D721Med (cell line): ENCODE results near the gene MTMR3.

Experiments used
- DNase-seq: peaks from one replicate; pipeline ENCODE4 v3.0.0; 2011; ENCODE audit warnings: low spot score; ENCODE audit not compliant: insufficient read length
- FAIRE-seq: peaks from 2 replicates; lab custom pipeline; 2011; peaks lifted over from hg19 to GRCh38; lab: Jason Lieb, UNC
- TF ChIP-seq, protein P1 (sequence below): IDR thresholded peaks from 2 replicates; pipeline ENCODE4 v1.5.1; 2012; ENCODE audit warnings: mild to moderate bottlenecking, control low read depth; ENCODE audit not compliant: insufficient read depth; ENCODE audit errors: missing control alignments

MTMR3 gene

DNA sequence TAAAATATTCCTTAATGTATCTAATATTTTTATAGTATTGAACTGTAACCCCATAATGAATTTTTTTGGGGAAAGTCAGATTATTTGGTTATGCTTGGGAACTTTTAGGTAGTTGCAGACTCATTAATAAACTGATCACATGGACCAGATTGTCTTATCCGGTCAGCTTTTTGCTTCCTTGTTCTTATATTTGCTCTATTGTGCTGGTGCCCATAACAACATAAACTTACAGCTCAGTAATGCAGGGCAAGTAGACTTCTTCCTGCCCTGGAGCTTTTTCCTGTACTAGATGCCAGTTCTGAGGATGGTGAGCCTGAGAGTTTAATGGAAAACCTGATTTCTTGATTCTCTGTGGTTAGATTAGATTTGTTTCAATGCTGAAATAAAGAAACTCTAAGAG, 53.2 kb downstream of the MTMR3 start:
- TF ChIP-seq, protein P1, sequence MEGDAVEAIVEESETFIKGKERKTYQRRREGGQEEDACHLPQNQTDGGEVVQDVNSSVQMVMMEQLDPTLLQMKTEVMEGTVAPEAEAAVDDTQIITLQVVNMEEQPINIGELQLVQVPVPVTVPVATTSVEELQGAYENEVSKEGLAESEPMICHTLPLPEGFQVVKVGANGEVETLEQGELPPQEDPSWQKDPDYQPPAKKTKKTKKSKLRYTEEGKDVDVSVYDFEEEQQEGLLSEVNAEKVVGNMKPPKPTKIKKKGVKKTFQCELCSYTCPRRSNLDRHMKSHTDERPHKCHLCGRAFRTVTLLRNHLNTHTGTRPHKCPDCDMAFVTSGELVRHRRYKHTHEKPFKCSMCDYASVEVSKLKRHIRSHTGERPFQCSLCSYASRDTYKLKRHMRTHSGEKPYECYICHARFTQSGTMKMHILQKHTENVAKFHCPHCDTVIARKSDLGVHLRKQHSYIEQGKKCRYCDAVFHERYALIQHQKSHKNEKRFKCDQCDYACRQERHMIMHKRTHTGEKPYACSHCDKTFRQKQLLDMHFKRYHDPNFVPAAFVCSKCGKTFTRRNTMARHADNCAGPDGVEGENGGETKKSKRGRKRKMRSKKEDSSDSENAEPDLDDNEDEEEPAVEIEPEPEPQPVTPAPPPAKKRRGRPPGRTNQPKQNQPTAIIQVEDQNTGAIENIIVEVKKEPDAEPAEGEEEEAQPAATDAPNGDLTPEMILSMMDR: no peak
- no peak for DNase-seq
- no peak for FAIRE-seq

- FAIRE-seq: no peak
- TF ChIP-seq, protein P1: no peak
- no peak for DNase-seq
These were observed 55.1 kb downstream of the MTMR3 start for GRCh38 chr22:29937940-29938693.

- no peak for DNase-seq
- TF ChIP-seq, protein P1: no peak
- FAIRE-seq: no peak
These were observed 57.6 kb downstream of the MTMR3 start for GRCh38 chr22:29940526-29940925.

DNA sequence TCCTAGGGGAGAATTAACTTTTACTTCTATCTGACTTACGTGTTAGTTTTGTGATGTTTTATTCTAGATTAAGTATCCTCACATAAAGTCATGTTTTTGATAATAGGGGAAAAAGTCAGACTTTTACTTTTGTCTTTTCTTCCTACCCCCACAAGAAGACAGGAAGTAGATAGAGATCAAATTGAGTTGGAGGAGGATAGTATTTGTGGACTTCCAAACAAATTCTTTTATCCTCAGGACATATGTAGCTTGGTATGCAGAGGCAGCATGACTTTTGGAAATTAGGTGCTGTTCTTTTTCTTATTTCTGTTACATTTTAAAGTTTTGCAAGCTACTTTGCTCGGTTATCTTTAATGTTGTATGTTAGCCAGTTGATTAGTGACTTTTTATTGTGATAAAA, 61.4 kb downstream of the MTMR3 start:
- no peak for DNase-seq
- TF ChIP-seq, protein P1: no peak
- FAIRE-seq: no peak

DNA sequence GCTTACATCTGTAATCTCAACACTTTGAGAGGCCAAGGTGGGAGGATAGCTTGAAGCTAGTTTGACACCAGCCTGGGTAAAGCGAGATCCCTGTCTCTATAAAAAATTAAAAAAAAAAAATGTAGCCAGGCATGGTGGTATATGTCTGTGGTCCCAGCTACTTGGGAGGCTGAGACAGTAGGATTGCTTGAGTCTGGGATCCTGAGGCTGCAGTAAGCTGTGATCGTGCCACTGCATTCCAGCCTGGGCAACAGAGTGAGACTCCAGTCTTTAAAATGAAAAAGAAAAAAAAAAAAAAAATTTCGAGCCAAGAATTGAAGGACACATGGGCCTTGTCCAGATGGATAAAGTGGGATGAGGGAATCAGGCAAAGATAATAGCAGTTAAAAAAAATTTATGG, 62.5 kb downstream of the MTMR3 start:
- TF ChIP-seq, protein P1: no peak
- FAIRE-seq (no peak), DNase-seq (no peak)

DNA sequence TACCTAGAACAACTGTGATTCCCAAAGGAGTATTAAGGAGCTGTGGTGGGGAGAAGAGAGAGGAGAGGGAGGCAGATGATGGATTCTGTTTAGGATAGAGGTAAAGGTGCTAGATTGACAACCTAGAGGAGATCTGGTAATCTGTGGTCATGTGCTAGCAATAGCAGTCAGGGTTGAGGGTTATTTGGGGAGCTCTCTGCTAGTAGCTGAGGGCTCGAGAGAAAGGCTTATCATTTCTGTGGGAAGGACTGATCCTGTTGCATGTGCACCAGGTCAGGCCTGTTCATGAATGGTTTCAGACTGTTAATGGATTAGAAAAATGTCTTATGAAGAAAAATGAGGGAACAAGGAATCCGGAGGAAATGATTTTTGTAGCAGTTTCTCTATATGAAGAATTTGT, 63.2 kb downstream of the MTMR3 start:
- DNase-seq (no peak), FAIRE-seq (no peak)
- TF ChIP-seq, protein P1: no peak
